ENCODE measurements around the gene ENTPD3.
"Not testable (repeated sequence)": the region's sequence is repeated elsewhere in the genome, so short reads cannot be mapped to it uniquely, and the experiment has no call there.

The ENTPD3 gene

GRCh38 chr3:40462838-40463237 is 75.9 kb downstream of the ENTPD3 start:
- not testable (repeated sequence) for DNase-seq

DNA sequence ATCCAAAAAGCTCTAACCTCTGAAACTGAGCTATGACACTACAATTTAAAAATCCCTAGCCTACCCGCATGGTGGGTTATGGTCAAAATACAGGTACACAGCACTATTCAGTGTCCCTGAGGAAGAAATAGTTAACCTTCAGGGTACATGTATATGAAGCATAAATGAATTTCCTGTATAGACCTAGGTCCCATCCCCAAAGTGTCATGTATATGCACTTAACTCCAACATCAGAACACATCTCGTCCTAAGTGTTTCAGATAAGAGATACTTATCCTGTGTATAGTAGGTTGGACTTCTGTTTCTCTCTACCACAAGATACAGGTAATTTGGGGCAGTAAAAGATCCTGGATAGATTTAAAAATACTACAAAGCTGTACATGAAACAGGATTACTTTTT is 76.6 kb downstream of the ENTPD3 start:
- DNase-seq, result no peak

GRCh38 chr3:40464339-40465110 is 77.5 kb downstream of the ENTPD3 start:
- no peak for DNase-seq

- DNase-seq, result no peak
These were observed 78.1 kb downstream of the ENTPD3 start for GRCh38 chr3:40465111-40465407.

- no peak for DNase-seq
These were observed 78.5 kb downstream of the ENTPD3 start for GRCh38 chr3:40465456-40465855.

DNA sequence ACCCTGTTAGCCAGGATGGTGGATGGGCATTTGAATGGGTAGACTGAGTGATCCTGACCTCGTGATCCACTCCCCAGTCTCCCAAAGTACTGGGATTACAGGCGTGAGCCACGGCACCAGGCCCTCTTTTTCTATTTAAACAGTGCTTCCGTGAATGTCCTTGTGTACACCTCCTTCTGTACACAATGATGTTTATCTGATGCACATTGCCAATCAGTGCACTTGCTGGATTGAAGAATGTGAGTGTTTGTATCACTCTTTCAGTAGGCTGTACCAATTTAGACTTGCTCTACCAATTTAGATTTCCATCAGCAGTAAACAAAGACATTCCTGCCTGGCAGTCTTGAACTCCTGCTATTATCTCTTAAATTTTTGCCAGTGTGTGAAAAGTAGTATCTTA is 81.0 kb downstream of the ENTPD3 start:
- DNase-seq, result no peak

GRCh38 chr3:40470701-40471100 is 83.7 kb downstream of the ENTPD3 start:
- DNase-seq, result no peak

DNA sequence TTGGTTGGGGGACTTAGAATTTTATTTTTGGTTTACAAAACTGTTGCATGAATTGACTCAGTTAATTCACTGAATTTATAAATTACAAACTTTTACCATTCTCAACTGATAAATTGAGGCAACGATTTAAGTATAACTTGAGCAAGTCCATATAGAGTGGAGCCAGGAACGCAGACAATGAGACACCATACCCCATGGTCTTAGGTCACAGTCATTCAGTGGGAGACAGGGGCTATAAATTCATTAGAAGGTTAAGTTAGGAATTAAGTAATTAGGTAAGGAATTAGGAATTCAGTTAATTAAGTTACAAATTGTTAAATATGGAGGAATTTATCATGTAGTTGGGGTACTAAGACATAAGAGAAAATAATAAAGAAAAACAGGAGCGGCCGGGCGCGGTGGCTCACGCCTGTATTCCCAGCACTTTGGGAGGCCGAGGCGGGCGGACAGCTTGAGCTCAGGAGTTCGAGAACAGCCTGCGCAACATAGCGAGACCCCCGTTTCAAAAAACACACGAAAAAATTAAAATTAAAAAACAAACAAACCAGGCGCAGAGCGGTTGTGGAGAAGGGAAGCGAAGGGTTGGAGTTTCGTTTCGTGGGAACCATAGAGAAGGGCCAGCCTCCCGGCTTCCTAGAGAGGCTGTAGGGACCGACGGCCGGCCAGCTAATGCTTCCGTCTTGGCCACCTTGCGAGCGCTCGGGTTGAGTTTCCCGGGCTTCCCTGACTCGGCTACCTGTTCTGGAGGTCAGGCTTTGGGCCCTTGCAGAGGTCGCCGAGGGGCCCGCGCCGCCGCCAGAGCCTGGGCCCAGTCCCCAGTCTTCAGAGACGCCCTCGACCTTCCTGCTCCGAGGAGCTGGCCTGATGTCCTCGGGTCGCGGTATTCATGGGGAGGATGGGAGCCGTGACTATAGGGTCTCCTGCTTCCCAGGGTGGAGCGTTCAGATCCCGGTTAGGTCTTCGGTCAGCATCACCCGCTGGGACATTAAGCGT is 89.8 kb downstream of the ENTPD3 start, which contains the start of gene ZNF619:
Gene ZNF619, plus strand, starts transcription at position 645 of the 993 bp plus-strand sequence. CDS start 858 bp downstream, outside the sequence.
- DNase-seq, result peak; percentile 52 to 53

DNA sequence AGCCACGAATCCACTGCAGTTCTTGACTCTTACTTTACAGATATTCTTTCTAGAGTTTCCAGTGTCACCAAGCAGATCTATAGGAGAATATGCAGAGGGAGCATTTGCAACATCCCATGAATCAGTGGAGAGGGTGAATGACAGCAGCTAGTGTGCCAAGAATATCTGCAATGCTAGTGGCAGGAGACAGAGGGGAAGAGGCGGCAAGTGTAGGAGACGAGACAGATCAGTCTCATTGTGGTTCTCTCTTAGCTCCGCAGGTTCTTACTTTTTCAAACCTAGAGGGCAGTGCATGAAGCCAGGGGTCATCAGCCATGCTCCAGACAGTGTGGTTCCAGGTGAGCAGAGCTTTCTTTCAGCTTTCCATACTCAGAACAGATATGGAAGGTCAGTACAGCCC is 90.7 kb downstream of the ENTPD3 start:
- DNase-seq, result no peak

Measured in bone marrow (tissue), 2 donors.